ENCODE data around the gene SCYGR4.

SCYGR4 gene

GRCh38 chr2:227602358-227602757 lies 14.9 kb upstream of the SCYGR4 start:
- TF ChIP-seq, protein P1, sequence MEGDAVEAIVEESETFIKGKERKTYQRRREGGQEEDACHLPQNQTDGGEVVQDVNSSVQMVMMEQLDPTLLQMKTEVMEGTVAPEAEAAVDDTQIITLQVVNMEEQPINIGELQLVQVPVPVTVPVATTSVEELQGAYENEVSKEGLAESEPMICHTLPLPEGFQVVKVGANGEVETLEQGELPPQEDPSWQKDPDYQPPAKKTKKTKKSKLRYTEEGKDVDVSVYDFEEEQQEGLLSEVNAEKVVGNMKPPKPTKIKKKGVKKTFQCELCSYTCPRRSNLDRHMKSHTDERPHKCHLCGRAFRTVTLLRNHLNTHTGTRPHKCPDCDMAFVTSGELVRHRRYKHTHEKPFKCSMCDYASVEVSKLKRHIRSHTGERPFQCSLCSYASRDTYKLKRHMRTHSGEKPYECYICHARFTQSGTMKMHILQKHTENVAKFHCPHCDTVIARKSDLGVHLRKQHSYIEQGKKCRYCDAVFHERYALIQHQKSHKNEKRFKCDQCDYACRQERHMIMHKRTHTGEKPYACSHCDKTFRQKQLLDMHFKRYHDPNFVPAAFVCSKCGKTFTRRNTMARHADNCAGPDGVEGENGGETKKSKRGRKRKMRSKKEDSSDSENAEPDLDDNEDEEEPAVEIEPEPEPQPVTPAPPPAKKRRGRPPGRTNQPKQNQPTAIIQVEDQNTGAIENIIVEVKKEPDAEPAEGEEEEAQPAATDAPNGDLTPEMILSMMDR (IDR thresholded peaks at IDR 0.05): no peak

DNA sequence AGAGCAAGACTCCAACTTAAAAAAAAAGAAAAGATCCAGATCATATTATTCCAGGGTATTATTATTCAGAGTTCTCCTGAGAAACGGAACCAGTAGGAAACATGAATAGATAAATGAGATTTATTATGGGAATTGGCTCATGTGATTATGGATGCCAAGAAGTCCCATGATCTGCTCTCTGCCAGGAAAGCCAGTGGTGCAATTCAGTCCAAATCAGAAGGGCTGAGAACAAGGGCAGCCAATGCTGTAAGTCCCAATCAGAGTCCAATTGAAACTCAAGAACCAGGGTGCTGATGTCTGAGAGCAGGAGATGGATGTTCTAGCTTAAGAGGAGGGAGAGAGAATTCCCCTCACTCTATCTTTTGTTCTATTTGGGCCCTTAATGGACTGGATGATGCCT lies 10.8 kb upstream of the SCYGR4 start:
- TF ChIP-seq, protein P1 (IDR thresholded peaks at IDR 0.05): no peak

DNA sequence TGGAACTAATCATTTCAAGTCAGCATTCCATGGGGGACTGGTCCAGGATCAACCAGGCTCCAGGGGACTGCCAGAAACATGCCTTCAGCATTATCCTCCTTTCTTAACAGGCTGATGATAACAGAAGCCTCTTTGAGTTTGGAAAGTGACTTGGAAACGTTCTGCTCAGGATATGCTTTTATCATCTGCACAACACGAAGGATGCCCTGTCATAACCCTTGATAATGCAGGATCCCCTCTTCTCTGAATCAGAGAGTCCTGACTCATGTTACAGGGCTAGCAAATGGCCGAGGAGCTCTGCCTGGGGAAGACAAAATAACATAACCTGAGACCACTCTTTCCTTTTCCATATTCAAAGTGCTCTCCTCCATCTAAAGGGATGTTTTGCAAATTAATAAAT lies 9.4 kb upstream of the SCYGR4 start:
- TF ChIP-seq, protein P1 (IDR thresholded peaks at IDR 0.05): no peak

DNA sequence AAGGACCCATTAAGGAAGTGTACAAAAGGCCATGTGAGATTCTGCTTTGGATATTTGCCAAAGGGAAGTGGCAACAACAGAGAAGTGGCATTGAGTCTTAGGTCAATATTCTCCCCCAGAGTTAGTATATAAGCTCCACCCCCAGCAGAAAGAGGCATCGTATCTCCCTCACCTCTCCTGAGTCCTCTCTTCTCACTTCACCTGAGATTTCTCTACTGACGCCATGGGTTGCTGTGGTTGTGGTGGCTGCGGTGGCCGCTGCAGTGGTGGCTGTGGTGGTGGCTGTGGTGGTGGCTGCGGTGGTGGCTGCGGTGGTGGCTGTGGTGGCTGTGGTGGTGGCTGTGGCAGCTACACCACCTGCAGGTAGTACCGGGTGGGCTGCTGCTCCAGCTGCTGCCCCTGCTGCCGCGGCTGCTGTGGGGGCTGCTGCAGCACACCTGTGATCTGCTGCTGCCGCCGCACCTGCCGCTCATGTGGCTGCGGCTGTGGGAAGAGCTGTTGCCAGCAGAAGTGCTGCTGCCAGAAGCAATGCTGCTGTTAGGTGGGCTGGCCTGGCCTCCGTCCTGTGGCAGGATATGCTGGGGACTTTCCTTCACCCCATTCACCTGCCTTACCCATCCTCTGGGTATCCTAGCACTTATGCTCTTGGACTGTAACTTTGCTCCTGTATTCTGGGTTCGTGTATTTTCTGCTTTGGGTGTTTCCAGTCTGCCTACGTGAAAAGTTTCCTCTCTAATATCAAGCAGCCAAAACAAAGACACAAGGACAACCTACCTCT lies 8.5 kb upstream of the SCYGR4 start:
- TF ChIP-seq, protein P1 (IDR thresholded peaks at IDR 0.05): no peak

DNA sequence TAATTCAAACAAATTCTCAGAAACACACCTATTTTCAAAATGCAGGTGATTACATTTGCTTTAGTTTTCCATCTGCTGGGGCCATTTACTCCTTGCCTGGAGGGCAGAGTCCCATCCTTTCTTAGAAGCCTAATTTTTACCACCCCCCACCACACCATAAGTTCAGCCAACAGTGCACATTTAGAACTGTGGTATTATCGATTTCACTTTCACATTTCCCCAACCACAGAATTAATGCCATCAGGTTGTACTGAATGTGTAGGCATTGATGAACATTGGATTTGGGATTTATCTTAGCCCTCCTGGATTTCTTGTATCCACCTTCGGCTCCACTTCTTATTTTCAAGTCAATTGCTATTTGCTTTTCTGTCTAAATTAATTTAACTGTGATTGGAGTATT lies 7.2 kb upstream of the SCYGR4 start:
- TF ChIP-seq, protein P1 (IDR thresholded peaks at IDR 0.05): no peak

GRCh38 chr2:227612546-227613271 lies 4.6 kb upstream of the SCYGR4 start:
- TF ChIP-seq, protein P1 (IDR thresholded peaks at IDR 0.05): no peak

DNA sequence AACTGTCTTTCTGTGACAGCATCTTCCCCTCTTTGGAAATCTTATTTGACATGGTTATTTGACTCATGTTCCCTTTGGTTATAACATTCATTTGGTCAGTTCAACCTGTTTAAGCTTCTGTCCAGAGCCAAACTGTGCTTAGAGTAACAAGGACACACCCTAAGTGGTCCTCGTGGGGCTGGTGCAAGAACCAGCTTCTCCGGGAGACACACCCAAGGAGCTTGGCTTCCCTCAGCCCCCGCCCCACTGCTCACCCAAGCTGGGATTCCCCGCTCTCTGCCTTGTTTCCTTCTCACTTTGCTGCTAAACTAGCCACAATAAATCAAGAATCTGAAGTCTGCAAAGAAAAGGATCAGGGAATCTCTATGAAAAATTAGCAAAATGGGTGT lies 4.0 kb upstream of the SCYGR4 start:
- TF ChIP-seq, protein P1 (IDR thresholded peaks at IDR 0.05): no peak

Data from LNCAP (cell line).